ENCODE results near the gene CARD11.

The CARD11 gene

DNA sequence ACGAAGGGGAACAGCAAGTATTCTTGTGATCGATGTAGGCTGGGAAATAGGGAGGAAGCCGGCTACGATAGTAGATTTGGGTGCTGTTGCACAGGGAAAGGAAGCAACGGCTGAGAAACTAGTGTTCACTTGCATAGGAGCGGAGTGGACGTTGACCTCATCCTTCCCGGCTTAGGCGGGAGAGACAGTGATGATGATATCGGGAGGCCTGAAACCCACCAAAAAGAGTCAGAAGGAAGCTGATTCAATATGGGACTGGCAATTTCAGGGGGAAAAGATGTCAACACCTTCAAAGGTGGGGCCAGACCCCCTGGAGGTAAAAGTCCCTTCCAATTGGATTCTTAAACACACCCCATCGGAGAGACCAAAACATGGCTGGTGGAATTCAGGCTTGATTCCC, 61.3 kb downstream of the CARD11 start:
- H3K27ac ChIP-seq: no peak overlapping the region

DNA sequence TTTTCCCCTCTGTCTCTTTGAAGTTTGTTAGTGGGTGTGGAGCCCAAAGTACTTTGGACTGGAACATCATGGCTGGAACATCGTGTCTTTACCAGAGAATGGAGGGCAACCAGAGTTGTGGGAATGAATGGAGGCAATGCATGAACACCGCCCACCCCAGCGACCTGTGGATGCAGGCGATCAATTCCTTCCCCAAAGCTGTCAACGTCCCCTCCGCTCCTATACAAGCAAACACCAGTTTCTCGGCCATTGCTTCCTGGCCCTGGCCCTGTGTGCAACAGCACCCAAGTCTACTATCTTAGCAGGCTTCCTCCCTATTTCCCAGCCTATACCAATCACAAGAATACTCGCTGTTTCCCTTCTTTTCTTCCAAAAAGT, 62.6 kb downstream of the CARD11 start:
- TF ChIP-seq, protein P1, sequence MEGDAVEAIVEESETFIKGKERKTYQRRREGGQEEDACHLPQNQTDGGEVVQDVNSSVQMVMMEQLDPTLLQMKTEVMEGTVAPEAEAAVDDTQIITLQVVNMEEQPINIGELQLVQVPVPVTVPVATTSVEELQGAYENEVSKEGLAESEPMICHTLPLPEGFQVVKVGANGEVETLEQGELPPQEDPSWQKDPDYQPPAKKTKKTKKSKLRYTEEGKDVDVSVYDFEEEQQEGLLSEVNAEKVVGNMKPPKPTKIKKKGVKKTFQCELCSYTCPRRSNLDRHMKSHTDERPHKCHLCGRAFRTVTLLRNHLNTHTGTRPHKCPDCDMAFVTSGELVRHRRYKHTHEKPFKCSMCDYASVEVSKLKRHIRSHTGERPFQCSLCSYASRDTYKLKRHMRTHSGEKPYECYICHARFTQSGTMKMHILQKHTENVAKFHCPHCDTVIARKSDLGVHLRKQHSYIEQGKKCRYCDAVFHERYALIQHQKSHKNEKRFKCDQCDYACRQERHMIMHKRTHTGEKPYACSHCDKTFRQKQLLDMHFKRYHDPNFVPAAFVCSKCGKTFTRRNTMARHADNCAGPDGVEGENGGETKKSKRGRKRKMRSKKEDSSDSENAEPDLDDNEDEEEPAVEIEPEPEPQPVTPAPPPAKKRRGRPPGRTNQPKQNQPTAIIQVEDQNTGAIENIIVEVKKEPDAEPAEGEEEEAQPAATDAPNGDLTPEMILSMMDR (conservative IDR thresholded peaks at IDR 0.05): no peak
- H3K27ac ChIP-seq: no peak overlapping the region

More for the DNA sequence above, 61.3 kb downstream of the CARD11 start:
- TF ChIP-seq, protein P1 (conservative IDR thresholded peaks at IDR 0.05): no peak

DNA sequence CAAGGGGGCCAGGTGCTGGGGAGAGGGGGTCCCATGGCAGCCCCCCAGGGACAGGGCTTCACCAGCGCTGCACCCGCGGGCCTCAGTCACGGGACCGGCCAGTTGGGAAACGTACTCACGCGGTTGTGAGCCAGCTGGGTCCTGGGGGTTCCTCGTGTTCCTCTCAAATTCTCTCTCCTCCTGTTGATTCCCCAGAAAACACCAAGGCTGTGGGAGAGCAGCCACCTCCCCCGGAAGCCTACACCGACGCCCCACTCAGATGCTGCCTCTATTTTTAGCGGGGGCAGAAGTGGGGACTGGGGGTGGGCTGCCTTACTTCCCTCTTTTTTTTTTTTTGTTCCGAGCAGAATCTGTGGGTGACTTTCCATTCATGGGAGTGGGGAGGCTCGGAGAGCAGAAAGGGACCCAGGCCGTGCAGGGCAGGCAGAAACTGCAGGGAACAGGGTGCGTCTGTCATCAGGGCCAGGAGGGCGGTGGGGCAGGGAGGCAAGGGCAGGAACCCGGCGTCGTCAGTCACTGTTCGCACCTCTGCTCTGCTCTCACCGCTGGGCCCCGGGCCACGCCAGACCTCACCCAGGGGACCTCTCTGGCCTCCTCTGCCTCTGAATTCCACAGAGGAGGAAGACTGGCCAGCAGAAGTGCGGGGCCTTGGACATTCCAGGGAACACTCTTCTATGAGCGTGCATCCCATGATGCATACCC, 63.1 kb downstream of the CARD11 start:
- TF ChIP-seq, protein P1 (conservative IDR thresholded peaks at IDR 0.05): no peak
- H3K27ac ChIP-seq: no peak overlapping the region

DNA sequence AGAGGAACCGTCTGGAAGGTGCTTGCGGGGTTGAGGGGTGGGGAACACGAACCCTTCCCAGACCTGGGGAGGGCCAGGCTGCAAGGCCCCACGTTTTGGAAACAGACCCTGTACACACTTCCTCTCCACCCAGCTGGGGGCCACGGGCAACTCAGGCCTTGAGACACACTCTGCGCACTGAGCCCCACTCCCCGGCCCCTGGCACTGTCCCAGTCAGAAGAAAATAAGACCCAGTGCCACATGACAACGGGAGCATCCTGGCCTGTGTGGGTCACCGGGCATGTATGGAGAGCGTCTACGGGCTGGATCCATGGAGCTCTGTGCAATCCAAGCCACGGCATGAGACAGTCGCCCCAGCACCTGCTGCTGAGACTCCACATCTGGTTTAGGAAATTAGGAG, 63.7 kb downstream of the CARD11 start:
- TF ChIP-seq, protein P1 (conservative IDR thresholded peaks at IDR 0.05): no peak
- H3K27ac ChIP-seq: no peak overlapping the region

DNA sequence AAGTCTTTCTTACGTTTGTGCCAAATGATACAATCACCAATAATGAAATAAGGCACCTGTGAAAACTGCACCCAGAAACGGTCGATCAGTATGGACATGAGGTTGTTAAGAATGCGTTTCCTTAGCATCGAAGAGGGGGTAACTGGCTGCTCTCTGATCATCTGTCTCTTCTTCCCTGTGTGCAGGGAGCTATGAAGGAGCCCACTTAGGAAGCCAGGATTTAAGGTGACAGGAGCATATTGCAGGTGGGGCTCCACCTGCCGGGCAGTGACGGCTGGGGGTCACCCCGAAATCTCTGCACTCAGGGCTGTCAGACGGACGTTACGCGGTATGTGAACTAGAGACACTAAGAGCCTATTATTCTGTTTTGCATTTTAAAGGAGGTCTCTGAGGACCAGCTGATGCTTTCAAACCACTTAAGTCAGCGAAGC, 64.5 kb downstream of the CARD11 start:
- TF ChIP-seq, protein P1 (conservative IDR thresholded peaks at IDR 0.05): no peak
- no peak overlapping the region for H3K27ac ChIP-seq

DNA sequence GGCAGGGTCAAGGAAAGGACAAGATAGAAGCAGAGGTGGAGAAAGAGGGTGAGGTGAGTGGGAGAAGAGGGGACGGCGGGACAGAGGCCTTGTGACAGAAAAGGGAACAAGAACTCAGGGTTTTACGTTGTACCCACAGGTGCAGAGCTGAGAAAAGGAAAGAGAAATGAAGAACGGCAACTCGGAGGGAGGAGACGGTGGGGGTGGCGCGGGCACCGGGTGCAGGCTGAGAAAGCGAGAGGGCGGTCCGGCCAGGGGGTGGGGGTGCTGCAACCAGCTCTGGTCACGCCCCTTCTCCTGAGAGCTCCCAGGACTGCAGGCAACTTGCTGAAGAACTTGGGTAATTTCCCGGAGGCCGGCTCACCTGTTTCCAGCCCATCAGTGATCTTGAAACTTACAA, 65.3 kb downstream of the CARD11 start:
- no peak overlapping the region for H3K27ac ChIP-seq
- TF ChIP-seq, protein P1 (conservative IDR thresholded peaks at IDR 0.05): no peak

DNA sequence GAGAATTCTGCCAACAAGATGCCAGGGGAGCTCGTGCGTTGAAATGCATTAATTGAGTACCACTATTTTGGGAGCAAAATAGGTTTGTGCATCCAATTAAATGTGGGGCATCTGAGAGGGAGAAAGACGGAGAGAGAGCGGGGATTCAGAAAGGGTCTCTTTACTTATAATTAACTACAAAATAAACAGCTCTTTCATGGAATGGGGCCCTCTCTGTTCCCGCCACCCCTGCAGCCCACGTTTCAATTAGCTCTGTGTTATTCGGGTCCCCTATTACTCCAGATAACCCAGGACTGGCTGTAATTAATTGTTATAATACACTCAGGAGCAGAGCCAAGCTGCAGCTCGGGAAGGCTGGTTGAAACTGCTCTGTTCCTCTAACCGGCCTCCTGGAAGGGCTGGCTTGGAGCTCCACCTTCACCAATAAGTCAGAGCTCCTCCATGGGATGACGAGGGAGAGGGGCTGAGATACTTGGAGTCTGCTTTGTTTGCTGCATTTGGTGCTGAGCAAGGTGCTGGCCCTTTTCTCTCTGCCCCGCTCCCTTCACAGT, 67.8 kb downstream of the CARD11 start:
- TF ChIP-seq, protein P1 (conservative IDR thresholded peaks at IDR 0.05): no peak
- H3K27ac ChIP-seq: no peak overlapping the region

Data from VCaP (cell line).